GM19463 (cell line): ENCODE results near the gene ABCC4.

ENCODE experiments used
- ATAC-seq: cut with Tn5 transposase; IDR thresholded peaks from one replicate; pipeline ENCODE4 v1.9.1; 2021; ENCODE audit warnings: mild to moderate bottlenecking, moderate library complexity; ENCODE audit not compliant: unreplicated experiment

ABCC4 gene

GRCh38 chr13:95258619-95259194 is 42.5 kb downstream of the ABCC4 start:
- peak; percentile 55 for ATAC-seq

GRCh38 chr13:95258098-95258497 is 43.2 kb downstream of the ABCC4 start:
- no peak for ATAC-seq

GRCh38 chr13:95256091-95256490 is 45.2 kb downstream of the ABCC4 start:
- no peak for ATAC-seq

- no peak for ATAC-seq
Observed at GRCh38 chr13:95255072-95255732, 46.0 kb downstream of the ABCC4 start.

GRCh38 chr13:95254339-95254738 is 46.9 kb downstream of the ABCC4 start:
- no peak for ATAC-seq

GRCh38 chr13:95253033-95253432 is 48.2 kb downstream of the ABCC4 start:
- ATAC-seq: no peak

- ATAC-seq: peak; percentile 44
Observed at GRCh38 chr13:95251641-95252040, 49.6 kb downstream of the ABCC4 start.

GRCh38 chr13:95250961-95251360 is 50.3 kb downstream of the ABCC4 start:
- peak; percentile 48 for ATAC-seq

GRCh38 chr13:95248953-95249352 is 52.3 kb downstream of the ABCC4 start:
- ATAC-seq: no peak

- ATAC-seq: no peak
Observed at GRCh38 chr13:95247852-95248251, 53.4 kb downstream of the ABCC4 start.

GRCh38 chr13:95247171-95247570 is 54.1 kb downstream of the ABCC4 start:
- ATAC-seq: no peak

GRCh38 chr13:95246292-95247082 is 54.8 kb downstream of the ABCC4 start:
- no peak for ATAC-seq

GRCh38 chr13:95245071-95245470 is 56.2 kb downstream of the ABCC4 start:
- ATAC-seq: peak; percentile 71

- peak; percentile 23 for ATAC-seq
Observed at GRCh38 chr13:95243207-95243606, 58.0 kb downstream of the ABCC4 start.

GRCh38 chr13:95241321-95241720 is 59.9 kb downstream of the ABCC4 start:
- ATAC-seq: no peak

- ATAC-seq: peak; percentile 56
Observed at GRCh38 chr13:95239283-95239682, 62.0 kb downstream of the ABCC4 start.

GRCh38 chr13:95237310-95237870 is 63.9 kb downstream of the ABCC4 start:
- no peak for ATAC-seq

- ATAC-seq: no peak
Observed at GRCh38 chr13:95236774-95237173, 64.5 kb downstream of the ABCC4 start.

GRCh38 chr13:95235974-95236373 is 65.3 kb downstream of the ABCC4 start:
- no peak for ATAC-seq

GRCh38 chr13:95235199-95235756 is 66.0 kb downstream of the ABCC4 start:
- no peak for ATAC-seq

- peak; percentile 73 for ATAC-seq
Observed at GRCh38 chr13:95234242-95234641, 67.0 kb downstream of the ABCC4 start.
